Measurements from ENCODE around the gene MRM2.

DNA sequence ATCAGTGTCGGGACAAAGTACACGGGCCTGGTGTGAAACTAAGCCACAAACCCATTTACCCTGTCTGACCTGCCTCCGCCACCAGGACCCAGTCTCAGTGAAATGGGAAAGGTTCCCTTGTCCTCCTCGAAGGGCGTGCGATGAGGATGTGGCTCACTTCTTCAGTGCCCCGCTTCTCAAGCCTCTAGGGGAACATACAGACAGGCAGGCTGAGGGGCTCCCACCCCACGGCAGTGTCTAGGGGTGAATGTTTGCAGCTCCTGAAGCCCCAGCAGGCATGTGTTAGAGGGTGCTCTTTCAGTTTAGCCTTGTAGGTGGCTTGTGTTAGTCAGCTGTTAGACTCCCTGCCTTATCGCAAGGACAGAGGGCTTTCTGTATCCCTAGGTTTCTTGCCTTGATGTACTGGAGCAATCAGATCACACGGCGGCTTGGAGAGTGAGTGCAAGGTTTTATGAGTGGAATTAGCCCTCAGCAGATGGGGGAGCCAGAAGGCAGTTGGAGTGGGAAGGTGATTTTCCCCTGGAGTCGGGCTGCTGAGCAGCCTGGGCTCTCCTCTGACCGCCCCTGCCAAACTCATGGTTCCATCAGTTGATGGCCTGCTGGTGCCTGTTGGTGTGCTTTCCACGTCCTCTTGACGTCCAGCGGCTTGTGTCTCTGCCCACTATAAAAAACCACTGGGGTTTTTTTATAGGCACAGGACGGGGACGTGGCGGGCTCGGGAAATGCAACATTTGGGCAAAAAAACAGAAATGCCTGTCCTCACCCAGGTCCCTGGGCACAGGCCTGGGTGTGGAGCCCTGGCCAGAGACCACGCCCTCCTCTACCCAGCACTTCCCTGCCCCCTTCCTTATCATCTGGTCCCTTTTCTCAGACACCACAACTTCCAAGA lies 780 bp upstream of the MRM2 start:
- TF ChIP-seq, protein P1, sequence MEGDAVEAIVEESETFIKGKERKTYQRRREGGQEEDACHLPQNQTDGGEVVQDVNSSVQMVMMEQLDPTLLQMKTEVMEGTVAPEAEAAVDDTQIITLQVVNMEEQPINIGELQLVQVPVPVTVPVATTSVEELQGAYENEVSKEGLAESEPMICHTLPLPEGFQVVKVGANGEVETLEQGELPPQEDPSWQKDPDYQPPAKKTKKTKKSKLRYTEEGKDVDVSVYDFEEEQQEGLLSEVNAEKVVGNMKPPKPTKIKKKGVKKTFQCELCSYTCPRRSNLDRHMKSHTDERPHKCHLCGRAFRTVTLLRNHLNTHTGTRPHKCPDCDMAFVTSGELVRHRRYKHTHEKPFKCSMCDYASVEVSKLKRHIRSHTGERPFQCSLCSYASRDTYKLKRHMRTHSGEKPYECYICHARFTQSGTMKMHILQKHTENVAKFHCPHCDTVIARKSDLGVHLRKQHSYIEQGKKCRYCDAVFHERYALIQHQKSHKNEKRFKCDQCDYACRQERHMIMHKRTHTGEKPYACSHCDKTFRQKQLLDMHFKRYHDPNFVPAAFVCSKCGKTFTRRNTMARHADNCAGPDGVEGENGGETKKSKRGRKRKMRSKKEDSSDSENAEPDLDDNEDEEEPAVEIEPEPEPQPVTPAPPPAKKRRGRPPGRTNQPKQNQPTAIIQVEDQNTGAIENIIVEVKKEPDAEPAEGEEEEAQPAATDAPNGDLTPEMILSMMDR (IDR thresholded peaks at IDR 0.05; ENCODE audit: insufficient read depth, low read depth, low read length): no peak
- TF ChIP-seq EZH2 (IDR thresholded peaks at IDR 0.05; ENCODE audit: insufficient read depth, low read length): no peak
